Lung (tissue), 12 donors: Measurements from ENCODE around the gene KRTAP3-3. TPM values are rescaled to one million over a fixed set of nuclear protein-coding genes. Genes with fewer than 3 reads are reported as not detected.
A peak's percentile ranks its signal among the peaks of the same experiment; 100 is the strongest.

Source experiments
- ATAC-seq: fragments of 200-7000 bp; cut with Tn5 transposase; one replicate; pipeline ENCODE4 v1.9.1; 2020; ENCODE audit warnings: moderate number of reproducible peaks; ENCODE audit not compliant: insufficient read depth, low FRiP score
- DNase-seq, 3 donors: peaks; one replicate each; pipeline ENCODE4 v3.0.0-alpha.2; 2013 to 2017
- H3K27ac ChIP-seq, 2 donors: one replicate each; pipeline ENCODE4 v1.5.1; 2013; ENCODE audit warnings: mild to moderate bottlenecking in 2 of 2, moderate library complexity in 2 of 2, control low read depth in 1 of 2, inconsistent platforms in 1 of 2, low read depth in 1 of 2, low read length in 1 of 2
- H3K27me3 ChIP-seq, 3 donors: one replicate each; pipeline ENCODE4 v1.5.1; 2013; ENCODE audit warnings: low read length in 2 of 3; ENCODE audit not compliant: control insufficient read depth in 3 of 3, insufficient read depth in 3 of 3
- H3K36me3 ChIP-seq, 4 donors: one replicate each; pipeline ENCODE4 v1.5.1; 2013; ENCODE audit warnings: low read length in 4 of 4, mild to moderate bottlenecking in 1 of 4, moderate library complexity in 1 of 4; ENCODE audit not compliant: control insufficient read depth in 4 of 4, insufficient read depth in 4 of 4
- H3K4me1 ChIP-seq, 5 donors: one replicate each; pipeline ENCODE4 v1.5.1; 2013; ENCODE audit warnings: low read length in 5 of 5, mild to moderate bottlenecking in 2 of 5, moderate library complexity in 1 of 5; ENCODE audit not compliant: control insufficient read depth in 5 of 5, insufficient read depth in 5 of 5
- H3K4me3 ChIP-seq: one replicate; pipeline ENCODE4 v1.5.1; 2013; ENCODE audit warnings: mild to moderate bottlenecking, control low read depth, moderate library complexity
- H3K9ac ChIP-seq, 2 donors: one replicate each; pipeline ENCODE4 v1.5.1; 2013; ENCODE audit warnings: low read length in 2 of 2, control low read depth in 1 of 2; ENCODE audit not compliant: insufficient read depth in 1 of 2
- H3K9me3 ChIP-seq, 4 donors: one replicate each; pipeline ENCODE4 v1.5.1; 2013; ENCODE audit warnings: low read length in 3 of 4, mild to moderate bottlenecking in 1 of 4, moderate library complexity in 1 of 4; ENCODE audit not compliant: control insufficient read depth in 4 of 4, insufficient read depth in 3 of 4
- WGBS, 2 donors: extraction: QIAGEN DNeasy Blood & Tissue Kit; methylation state at CpG; one replicate each; pipeline ENCODE4 v1.1.7; 2013; 5-methylcytosine and 5-hydroxymethylcytosine counted together
- polyA plus RNA-seq, 2 donors: library from polyadenylated mRNA; stranded (reverse); fragments of 200-250 nt; gene quantifications; one replicate each; pipeline ENCODE4 v1.2.1, GENCODE V29; 2013
- total RNA-seq, 2 donors: library from RNA; depleted of rRNA in 1 of 2; stranded (reverse); fragments of >200 nt in 1 of 2; gene quantifications; one replicate each; pipeline ENCODE4 v1.2.1, GENCODE V29; 2014 to 2021
- TF ChIP-seq, protein P1 (sequence below): IDR thresholded peaks from 2 replicates; pipeline ENCODE4 v1.5.1; 2012; ENCODE audit warnings: mild to moderate bottlenecking; ENCODE audit errors: control extremely low read depth, extremely low read depth
- donor health status: control.
- donor health status: control.
- donor health status: Bipolar disorder and iron deficiency.
- donor health status: healthy.
- donor health status: DM: yes; HTN: yes; CAD: no.

KRTAP3-3 gene
- total and polyA plus RNA-seq, 4 donors, result not detected

DNA sequence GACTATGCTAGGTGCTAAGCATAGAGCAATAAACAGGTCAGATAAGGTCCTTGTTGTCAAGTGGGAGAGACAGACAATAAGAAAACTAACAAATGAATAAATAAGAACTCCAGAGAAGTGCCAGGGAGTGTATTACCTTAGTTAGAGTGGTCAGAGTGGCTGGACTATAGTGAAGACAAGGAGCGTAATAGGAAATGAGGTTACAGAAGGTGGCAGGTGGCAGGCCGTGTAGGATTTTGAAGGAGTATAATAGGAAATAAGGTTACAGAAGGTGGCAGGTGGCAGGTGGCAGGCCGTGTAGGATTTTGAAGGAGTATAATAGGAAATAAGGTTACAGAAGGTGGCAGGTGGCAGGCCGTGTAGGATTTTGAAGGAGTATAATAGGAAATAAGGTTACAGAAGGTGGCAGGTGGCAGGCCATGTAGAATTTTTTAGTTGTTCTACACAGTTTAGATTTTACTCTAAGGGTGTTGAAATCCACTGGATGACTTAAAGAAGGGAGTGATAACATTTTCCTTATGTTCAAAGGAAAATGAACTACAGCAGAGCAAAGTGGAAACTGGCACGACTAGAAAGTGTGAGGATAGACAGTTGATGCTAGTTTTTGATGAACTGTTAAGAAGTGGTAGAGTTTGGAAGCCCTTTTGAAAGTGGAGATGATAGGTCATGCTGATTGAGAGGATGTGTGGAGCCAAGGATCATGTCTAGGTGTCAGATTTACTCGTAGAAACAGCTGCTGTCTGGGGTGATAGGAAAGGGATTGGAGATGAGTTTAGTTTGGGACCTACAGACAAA, 18.6 kb upstream of the KRTAP3-3 start:
- ATAC-seq (no peak), DNase-seq (no peak)

DNA sequence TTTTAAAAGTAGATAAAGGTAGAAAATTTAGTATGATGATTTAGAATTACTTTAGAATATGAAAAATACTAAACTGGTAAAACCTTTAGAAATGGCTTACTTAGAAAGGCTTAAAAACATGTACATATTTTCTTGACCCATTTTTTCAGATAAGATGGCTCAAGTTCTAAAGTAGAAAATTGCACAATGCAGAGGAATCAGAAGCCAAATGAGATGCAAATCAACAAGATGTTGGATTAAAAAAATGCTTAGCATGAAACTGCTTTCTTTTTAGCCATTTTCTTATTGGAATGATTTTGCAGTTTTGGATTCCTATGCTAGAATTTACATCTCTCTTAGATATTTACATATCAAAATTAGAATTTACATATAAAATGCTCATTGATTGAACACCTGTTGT, 16.5 kb upstream of the KRTAP3-3 start:
- H3K27ac ChIP-seq, result no peak overlapping the region
- no peaks in the 10 kb centered on the region for H3K9me3 ChIP-seq
- H3K36me3 ChIP-seq, result no peaks in the 10 kb centered on the region
- ATAC-seq (no peak), DNase-seq (no peak)
- peaks cover 0 to 5% (median 0%) of the 10 kb centered on the region in 5 donors for H3K4me1 ChIP-seq
- no peak overlapping the region for H3K9ac ChIP-seq
- TF ChIP-seq, protein P1, sequence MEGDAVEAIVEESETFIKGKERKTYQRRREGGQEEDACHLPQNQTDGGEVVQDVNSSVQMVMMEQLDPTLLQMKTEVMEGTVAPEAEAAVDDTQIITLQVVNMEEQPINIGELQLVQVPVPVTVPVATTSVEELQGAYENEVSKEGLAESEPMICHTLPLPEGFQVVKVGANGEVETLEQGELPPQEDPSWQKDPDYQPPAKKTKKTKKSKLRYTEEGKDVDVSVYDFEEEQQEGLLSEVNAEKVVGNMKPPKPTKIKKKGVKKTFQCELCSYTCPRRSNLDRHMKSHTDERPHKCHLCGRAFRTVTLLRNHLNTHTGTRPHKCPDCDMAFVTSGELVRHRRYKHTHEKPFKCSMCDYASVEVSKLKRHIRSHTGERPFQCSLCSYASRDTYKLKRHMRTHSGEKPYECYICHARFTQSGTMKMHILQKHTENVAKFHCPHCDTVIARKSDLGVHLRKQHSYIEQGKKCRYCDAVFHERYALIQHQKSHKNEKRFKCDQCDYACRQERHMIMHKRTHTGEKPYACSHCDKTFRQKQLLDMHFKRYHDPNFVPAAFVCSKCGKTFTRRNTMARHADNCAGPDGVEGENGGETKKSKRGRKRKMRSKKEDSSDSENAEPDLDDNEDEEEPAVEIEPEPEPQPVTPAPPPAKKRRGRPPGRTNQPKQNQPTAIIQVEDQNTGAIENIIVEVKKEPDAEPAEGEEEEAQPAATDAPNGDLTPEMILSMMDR, result no peak
- no peaks in the 10 kb centered on the region for H3K27me3 ChIP-seq
- H3K4me3 ChIP-seq, result no peak overlapping the region

More for the DNA sequence above, 18.6 kb upstream of the KRTAP3-3 start:
- Histone ChIP-seq H3K27me3 (no peaks in the 10 kb centered on the region), H3K9me3 (no peaks in the 10 kb centered on the region), H3K4me3 (no peak overlapping the region), H3K27ac (no peak overlapping the region), H3K9ac (no peak overlapping the region), H3K36me3 (no peaks in the 10 kb centered on the region), H3K4me1 (peaks cover 0 to 5% (median 0%) of the 10 kb centered on the region in 5 donors)
- 65 to 71% methylated on average over 6 of the region's 6 CpGs for WGBS, 2 donors
- TF ChIP-seq, protein P1, result no peak

DNA sequence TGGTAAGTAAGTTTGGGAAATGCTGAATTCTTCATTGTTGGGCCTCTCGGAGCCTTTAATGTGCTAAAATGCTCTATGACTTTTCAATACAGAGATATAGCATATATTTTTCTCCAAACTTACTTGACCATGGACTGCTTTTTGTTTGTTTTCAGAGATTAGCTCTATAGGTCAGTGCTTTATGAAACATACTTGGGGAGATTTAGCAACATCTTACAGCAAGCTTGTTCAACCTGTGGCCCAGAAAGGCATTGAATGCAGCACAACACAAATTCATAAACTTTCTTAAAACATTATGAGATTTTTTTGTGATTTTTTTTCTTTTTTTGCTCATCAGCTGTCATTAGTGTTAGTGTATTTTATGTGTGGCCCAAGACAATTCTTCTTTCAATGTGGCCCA, 16.0 kb upstream of the KRTAP3-3 start:
- DNase-seq, result no peak
- no peak overlapping the region for H3K27ac ChIP-seq
- no peak for ATAC-seq
- H3K27me3 ChIP-seq, result no peaks in the 10 kb centered on the region
- H3K4me3 ChIP-seq, result no peak overlapping the region
- H3K9me3 ChIP-seq, result no peaks in the 10 kb centered on the region
- TF ChIP-seq, protein P1, result no peak
- no peak overlapping the region for H3K9ac ChIP-seq
- WGBS, 2 donors, result 84 to 88% methylated on average over 1 of the region's 1 CpG
- peaks cover 0 to 5% (median 0%) of the 10 kb centered on the region in 5 donors for H3K4me1 ChIP-seq
- no peaks in the 10 kb centered on the region for H3K36me3 ChIP-seq

DNA sequence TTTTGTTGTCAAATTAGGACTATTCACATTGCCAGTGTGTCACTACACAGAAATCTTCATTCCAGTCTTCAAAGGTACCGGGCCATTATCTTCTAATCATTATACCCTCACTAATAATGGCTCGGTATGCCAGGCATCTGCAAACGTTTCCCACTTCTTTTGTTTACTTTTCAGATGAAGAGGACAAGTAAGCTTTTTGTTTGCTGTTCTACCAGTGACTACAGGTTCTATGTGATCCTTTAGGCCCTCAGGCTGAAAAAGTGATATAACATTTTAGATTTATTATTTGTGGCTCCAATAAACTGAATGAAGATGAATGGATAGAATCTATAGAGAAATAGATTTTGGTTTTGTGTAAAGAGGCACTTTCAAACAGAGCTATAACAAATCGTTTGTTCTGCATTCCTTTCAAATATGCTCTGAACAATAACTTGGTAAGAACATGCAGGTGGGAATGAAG, 15.4 kb upstream of the KRTAP3-3 start:
- Histone ChIP-seq H3K27ac (no peak overlapping the region), H3K9me3 (no peaks in the 10 kb centered on the region), H3K9ac (no peak overlapping the region), H3K4me3 (no peak overlapping the region), H3K27me3 (no peaks in the 10 kb centered on the region), H3K4me1 (peaks cover 0 to 5% (median 0%) of the 10 kb centered on the region in 5 donors), H3K36me3 (no peaks in the 10 kb centered on the region)
- TF ChIP-seq, protein P1, result no peak
- ATAC-seq (no peak), DNase-seq (peak in 1 of 3 donors; percentile 2)
- WGBS, 2 donors, result 43 to 79% methylated on average over 4 of the region's 4 CpGs
